A673 (cell line): ENCODE data around the gene CHKA. TPM values are rescaled to one million over a fixed set of nuclear protein-coding genes. Genes with fewer than 3 reads are reported as not detected.

ENCODE experiments used
- BruUV-seq: library from RNA; stranded (reverse); fragments of 400-500 nt; replicated peaks from 2 replicates; lab custom pipeline; 2021; lab: Mats Ljungman, UMichigan
- CTCF ChIA-PET: fragments of 300-600 bp; sonication (Branson Sonifier 250); formaldehyde crosslinking; loops from one replicate; lab custom pipeline; 2022; ENCODE audit warnings: antibody characterized with exemption; lab: Charles Lee
- POLR2A ChIA-PET: fragments of 300-600 bp; sonication (Branson Sonifier 250); formaldehyde crosslinking; loops from one replicate; lab custom pipeline; 2022; ENCODE audit warnings: antibody characterized with exemption; ENCODE audit not compliant: low non-redundant PET; lab: Charles Lee
- DNase-seq: peaks from one replicate; pipeline ENCODE4 v3.0.0-alpha.2; 2015; ENCODE audit warnings: low spot score
- H3K27ac ChIP-seq: fragments of 200-600 bp; sonication (generic); 2 replicates; pipeline ENCODE4 v1.5.1; 2016; ENCODE audit warnings: mixed run types, low read depth, mild to moderate bottlenecking, mixed read lengths, antibody characterized with exemption, low read length; ENCODE audit not compliant: poor library complexity, severe bottlenecking
- H3K27me3 ChIP-seq: fragments of 200-600 bp; sonication (generic); replicated peaks from 2 replicates; pipeline ENCODE4 v1.6.1; 2017; ENCODE audit warnings: mixed run types, low read depth, mild to moderate bottlenecking, mixed read lengths, antibody characterized with exemption, low read length; ENCODE audit not compliant: insufficient read depth, poor library complexity
- H3K36me3 ChIP-seq: fragments of 200-600 bp; sonication (generic); 2 replicates; pipeline ENCODE4 v1.6.1; 2016; ENCODE audit warnings: mixed run types, mild to moderate bottlenecking, mixed read lengths, antibody characterized with exemption, low read length; ENCODE audit not compliant: insufficient read depth, poor library complexity, severe bottlenecking
- H3K4me1 ChIP-seq: fragments of 200-600 bp; sonication (generic); 2 replicates; pipeline ENCODE4 v1.6.1; 2017; ENCODE audit warnings: mixed run types, mild to moderate bottlenecking, mixed read lengths, antibody characterized with exemption, low read length; ENCODE audit not compliant: insufficient read depth, poor library complexity, severe bottlenecking
- H3K4me3 ChIP-seq: fragments of 200-600 bp; sonication (generic); 2 replicates; pipeline ENCODE4 v1.5.1; 2016; ENCODE audit warnings: low read depth, mixed run types, mild to moderate bottlenecking, mixed read lengths, low read length; ENCODE audit not compliant: poor library complexity, severe bottlenecking
- H3K9me3 ChIP-seq: fragments of 200-600 bp; sonication (generic); 2 replicates; pipeline ENCODE4 v1.6.1; 2016; ENCODE audit warnings: mixed run types, low read depth, mild to moderate bottlenecking, mixed read lengths, antibody characterized with exemption, low read length; ENCODE audit not compliant: poor library complexity, severe bottlenecking
- CTCF ChIP-seq: fragments of 300-800, 200-600 bp; sonication (generic); conservative IDR thresholded peaks from 2 replicates; pipeline ENCODE4 v1.5.1; 2017; ENCODE audit warnings: low read depth, mild to moderate bottlenecking, antibody characterized with exemption, low read length, moderate library complexity, mixed read lengths
- EZH2 ChIP-seq: fragments of 200-600 bp; sonication (generic); IDR thresholded peaks from 2 replicates; pipeline ENCODE4 v1.6.1; 2017; ENCODE audit warnings: borderline replicate concordance, low read depth, mild to moderate bottlenecking, mixed read lengths, antibody characterized with exemption, low read length; ENCODE audit not compliant: poor library complexity, severe bottlenecking
- intact Hi-C: fragments of 100-400 bp; cut with micrococcal nuclease; formaldehyde crosslinking; loops from one replicate; pipeline ENCODE4 v1.10.0; 2022; ENCODE audit not compliant: unreplicated experiment
- total RNA-seq: library from RNA; stranded (reverse); gene quantifications from 2 replicates; pipeline ENCODE4 v1.2.3, GENCODE V29; 2021

Gene CHKA
- total RNA-seq, 1 experiment from 2014 or later: 37.5 TPM

- CTCF ChIA-PET: no interaction called here
- intact Hi-C loops: no loop called here
- Histone ChIP-seq H3K9me3 (no peaks in the 10 kb centered on the region), H3K4me1 (peaks cover 13% of the 10 kb centered on the region), H3K4me3 (no peak overlapping the region), H3K27me3 (no peaks in the 10 kb centered on the region), H3K36me3 (no peaks in the 10 kb centered on the region), H3K27ac (no peak overlapping the region)
- no peak for DNase-seq
- BruUV-seq: no TSS peak
- POLR2A ChIA-PET: no interaction called here
- no peak for TF ChIP-seq CTCF
- no peak for TF ChIP-seq EZH2
These were observed 1.9 kb upstream of the CHKA start for GRCh38 chr11:68122936-68123539.

GRCh38 chr11:68120273-68121066 is 718 bp downstream of the CHKA start:
- Histone ChIP-seq H3K27me3 (no peaks in the 10 kb centered on the region), H3K36me3 (no peaks in the 10 kb centered on the region), H3K4me3 (peak overlapping the region; percentile 52), H3K9me3 (no peaks in the 10 kb centered on the region), H3K27ac (no peak overlapping the region), H3K4me1 (peaks cover 17% of the 10 kb centered on the region)
- peak; percentile 59 for DNase-seq
- BruUV-seq: TSS peak; percentile 32
- intact Hi-C loops: no loop called here
- ChIA-PET POLR2A (interaction anchor here (0.6 kb wide), 1 partner anchor 231 kb away, joined by 3 read pairs; no protein-coding TSS in a partner anchor), CTCF (no interaction called here)
- no peak for TF ChIP-seq CTCF
- TF ChIP-seq EZH2: no peak

GRCh38 chr11:68118706-68119448 is 2.3 kb downstream of the CHKA start:
- no peak for TF ChIP-seq EZH2
- no peak for TF ChIP-seq CTCF
- no peaks in the 10 kb centered on the region for H3K9me3 ChIP-seq
- H3K27me3 ChIP-seq: no peaks in the 10 kb centered on the region
- POLR2A ChIA-PET: no interaction called here
- no peaks in the 10 kb centered on the region for H3K36me3 ChIP-seq
- intact Hi-C loops: no loop called here
- peak; percentile 57 for DNase-seq
- peak overlapping the region; percentile 54 for H3K27ac ChIP-seq
- CTCF ChIA-PET: no interaction called here
- BruUV-seq: TSS peak; percentile 24
- no peak overlapping the region for H3K4me3 ChIP-seq
- peaks cover 17% of the 10 kb centered on the region for H3K4me1 ChIP-seq
